ENCODE results near the gene FIGNL2.
"Not testable (repeated sequence)": the region's sequence is repeated elsewhere in the genome, so short reads cannot be mapped to it uniquely, and the experiment has no call there.

Gene FIGNL2, protein sequence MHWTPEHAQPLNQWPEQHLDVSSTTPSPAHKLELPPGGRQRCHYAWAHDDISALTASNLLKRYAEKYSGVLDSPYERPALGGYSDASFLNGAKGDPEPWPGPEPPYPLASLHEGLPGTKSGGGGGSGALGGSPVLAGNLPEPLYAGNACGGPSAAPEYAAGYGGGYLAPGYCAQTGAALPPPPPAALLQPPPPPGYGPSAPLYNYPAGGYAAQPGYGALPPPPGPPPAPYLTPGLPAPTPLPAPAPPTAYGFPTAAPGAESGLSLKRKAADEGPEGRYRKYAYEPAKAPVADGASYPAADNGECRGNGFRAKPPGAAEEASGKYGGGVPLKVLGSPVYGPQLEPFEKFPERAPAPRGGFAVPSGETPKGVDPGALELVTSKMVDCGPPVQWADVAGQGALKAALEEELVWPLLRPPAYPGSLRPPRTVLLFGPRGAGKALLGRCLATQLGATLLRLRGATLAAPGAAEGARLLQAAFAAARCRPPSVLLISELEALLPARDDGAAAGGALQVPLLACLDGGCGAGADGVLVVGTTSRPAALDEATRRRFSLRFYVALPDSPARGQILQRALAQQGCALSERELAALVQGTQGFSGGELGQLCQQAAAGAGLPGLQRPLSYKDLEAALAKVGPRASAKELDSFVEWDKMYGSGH

DNA sequence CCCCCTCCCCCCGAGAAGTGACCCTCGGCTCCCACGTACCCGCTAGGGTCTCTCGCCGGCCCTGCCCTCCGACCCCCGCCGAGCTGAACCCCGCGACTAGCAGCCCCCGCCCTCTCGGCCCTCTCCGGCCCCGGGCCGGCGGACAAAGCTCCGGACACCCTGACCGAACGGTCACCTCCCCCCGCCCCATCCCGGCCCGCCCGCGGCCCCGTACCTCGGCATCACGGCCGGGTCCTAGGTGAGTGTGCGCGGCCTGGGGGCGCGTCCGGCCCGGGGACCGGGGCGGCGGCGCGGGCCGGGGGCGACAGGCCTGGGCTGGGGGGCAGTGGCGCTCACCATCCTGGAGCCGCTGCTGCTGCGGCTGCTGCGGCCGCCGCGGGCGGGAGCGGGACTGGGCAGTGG is at the start of gene FIGNL2:
FIGNL2 (minus strand) TSS at position 393 of the 402 bp plus-strand sequence. CDS start 26,305 bp downstream, outside the sequence.
- no peak for DNase-seq (ENCODE audit: low read depth)

DNA sequence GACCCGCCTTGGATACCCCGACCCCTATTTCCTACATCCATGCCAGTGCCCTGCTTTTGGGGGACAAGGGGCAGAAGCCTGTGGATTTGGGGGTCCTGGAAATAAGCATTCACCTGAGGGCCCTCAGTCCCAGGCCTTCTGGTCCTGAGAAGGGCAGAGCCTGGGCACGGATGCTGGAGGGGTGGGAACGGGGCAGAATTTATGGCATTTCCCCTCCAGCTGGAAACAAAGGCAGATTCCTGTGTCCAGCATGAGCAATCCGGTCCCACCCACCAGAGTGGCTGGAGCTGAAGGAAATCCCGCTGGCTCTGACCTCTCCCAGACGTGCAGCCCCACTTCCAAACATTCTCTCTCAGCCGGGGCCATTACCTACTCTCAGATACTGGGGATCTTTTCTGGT is 48.7 kb upstream of the FIGNL2 start:
- DNase-seq (ENCODE audit: low read depth): no peak

DNA sequence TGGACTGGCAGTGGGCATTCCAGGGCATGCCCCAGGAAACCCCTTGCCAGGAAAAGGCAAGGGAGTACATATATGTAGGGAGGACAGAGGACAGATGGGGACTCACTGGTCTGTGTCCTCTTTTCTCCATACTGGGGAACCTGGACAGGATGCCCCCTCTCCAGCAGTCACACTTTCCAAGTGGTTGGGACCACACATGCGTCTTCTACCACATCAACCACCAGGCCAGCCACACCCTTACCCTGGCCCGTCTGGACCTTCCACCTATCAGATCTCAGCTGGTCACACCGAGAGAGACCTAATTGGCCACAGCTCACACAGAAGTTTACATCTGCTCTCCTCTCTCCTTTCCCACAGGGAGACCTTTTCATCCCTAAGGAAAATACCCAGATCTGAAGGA is 47.7 kb upstream of the FIGNL2 start:
- no peak for DNase-seq (ENCODE audit: low read depth)

DNA sequence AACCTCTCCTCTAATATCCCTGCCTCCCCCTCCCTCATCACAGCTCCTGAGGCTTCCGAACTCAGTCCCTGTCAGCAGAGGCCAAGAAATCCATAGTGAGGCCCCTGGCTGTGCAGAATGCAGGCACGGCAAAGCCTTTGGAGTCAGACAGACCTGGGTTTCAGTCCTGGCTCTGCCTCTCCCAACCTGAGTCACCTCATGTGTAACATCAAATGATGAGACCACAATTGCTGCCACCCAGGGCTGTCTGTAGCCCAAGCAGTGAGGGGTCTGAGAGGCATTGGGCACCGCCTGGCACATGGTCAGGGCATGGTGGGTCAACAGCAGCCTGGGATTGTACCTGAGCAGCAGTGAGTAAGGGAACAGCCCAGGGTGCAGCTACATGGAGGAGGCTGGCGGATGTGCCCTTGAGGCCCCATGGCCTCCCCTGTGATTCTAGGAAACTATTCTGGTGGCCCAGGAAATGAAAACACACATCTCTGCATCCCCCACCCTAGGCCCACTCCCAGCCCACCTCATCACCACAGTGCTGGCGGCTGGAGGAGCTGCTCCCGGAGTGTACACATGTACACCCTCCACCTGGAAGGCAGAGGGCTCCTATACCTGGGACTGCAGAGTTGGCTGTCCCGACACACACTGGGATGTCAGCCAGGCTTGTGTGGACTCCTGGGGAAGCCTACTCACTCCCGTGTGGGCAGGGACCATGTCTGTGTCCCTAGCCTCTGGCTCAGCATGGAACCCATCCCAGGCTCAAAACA is 47.0 kb upstream of the FIGNL2 start:
- no peak for DNase-seq (ENCODE audit: low read depth)

DNA sequence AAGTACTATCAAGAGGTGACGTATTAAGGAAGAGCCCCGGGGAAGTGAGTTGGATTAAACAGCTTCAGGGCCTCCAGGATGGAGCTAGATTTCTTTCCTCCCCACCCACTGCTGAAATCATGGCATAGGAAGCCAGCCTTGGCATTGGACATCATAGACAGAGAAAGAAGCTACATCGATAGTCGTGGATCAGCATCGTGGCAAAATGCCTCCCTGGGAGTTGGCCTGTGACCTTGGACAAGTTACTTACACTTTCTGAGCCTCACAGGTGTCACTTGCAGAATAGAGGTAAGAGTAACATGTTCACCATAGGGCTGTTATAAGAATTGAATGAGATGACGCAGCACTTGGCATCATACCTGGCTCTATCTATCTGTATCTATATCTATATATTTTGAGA is 45.3 kb upstream of the FIGNL2 start:
- no peak for DNase-seq (ENCODE audit: low read depth)

DNA sequence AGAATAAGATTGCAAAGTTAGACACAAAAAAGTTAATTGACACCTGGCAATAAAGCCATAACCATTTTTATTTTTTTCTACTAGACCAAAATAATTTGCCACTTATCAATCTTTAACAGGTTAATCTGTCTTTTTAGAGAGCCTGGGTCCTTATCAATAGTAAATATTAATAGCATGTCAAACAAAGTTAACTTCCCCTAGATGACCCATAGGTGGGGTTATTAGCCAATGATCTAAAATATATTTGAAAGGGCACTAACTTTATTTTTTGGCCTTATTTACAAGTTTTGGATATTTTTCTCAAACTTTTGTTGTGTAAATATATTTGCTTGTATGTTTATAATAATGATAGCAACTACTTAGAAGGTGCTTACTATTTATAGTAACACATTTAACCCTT is 43.3 kb upstream of the FIGNL2 start:
- no peak for DNase-seq (ENCODE audit: low read depth)

DNA sequence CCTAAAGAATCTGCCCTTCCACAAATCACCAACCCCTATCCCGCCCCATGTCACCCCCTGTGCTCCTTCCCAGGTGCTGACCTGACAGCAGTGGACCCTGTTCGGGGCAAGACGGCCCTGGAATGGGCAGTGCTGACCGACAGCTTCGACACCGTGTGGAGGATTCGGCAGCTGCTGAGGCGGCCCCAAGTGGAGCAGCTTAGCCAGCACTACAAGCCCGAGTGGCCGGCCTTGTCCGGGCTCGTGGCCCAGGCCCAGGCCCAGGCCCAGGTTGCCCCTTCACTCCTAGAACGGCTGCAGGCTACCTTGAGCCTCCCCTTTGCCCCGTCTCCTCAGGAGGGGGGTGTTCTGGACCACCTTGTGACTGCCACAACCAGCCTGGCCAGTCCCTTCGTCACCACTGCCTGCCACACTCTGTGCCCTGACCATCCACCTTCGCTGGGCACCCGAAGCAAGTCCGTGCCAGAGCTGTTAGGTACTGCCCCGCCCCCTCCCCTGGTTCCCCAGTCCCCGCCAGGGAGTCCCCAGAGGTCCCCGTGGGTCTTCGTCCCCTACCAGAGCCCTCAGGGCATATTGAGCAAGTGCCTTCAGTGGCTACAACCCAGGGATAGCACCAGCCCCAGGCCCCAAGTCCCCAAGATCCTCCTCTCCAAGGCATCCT is 42.1 kb upstream of the FIGNL2 start:
- DNase-seq (ENCODE audit: low read depth): no peak

DNA sequence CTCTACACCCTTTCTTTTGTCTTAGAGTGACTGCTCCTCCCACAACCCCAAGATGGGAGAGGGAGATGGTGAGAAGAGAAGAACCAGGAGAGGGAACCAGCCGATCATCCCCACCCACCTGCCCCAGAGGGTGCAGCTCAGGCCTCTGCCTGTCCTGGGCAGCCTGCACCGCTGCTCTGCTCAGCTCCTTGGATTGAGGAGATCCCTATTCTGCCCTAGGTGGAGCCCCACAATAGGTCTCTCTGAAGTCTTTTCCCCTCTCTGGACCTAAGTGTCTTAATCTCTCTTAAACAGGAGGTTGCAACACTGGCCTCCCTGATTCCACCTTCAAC is 41.6 kb upstream of the FIGNL2 start:
- no peak for DNase-seq (ENCODE audit: low read depth)

DNA sequence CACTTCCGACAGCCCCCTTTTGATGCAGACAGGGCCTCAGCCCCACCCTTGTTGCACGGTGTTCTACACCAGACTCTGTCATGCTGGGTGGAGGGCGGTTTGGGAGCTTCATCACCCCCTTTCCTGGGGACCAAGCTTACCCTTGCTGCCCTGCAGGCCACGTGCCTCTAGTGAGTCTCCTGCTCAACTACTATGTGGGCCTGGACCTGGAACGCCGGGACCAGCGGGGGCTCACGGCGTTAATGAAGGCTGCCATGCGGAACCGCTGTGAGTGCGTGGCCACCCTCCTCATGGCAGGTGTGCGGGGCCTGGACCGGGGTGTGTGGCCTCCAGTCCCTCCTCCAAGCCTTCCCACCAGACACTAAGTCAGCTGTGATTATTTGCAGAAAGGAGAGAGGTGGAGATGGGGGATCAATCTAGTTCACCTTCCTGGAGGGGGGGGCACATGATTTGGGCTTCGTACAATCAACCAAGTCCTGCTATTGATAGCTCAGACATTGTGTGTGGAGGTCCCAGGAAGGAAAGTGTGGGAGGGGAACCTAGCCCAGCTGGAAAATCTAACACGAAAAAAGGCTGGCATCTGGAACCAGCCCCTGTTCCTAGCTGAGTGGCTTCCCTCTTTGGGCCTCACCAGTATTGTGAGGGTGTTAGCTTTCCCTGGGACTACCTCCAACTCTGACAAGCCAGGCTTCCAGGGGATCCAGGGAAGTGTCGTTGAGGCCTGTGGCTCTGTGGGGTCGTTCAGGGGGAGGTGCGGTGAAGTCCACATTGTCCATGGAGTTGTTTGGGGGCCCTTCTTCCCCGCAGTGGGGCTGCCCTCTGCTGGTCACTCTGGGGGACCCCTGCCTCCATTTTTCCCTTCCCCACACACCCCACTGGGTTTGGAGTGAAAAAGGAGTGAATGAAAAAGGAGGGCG is 41.0 kb upstream of the FIGNL2 start:
- DNase-seq (ENCODE audit: low read depth): no peak

DNA sequence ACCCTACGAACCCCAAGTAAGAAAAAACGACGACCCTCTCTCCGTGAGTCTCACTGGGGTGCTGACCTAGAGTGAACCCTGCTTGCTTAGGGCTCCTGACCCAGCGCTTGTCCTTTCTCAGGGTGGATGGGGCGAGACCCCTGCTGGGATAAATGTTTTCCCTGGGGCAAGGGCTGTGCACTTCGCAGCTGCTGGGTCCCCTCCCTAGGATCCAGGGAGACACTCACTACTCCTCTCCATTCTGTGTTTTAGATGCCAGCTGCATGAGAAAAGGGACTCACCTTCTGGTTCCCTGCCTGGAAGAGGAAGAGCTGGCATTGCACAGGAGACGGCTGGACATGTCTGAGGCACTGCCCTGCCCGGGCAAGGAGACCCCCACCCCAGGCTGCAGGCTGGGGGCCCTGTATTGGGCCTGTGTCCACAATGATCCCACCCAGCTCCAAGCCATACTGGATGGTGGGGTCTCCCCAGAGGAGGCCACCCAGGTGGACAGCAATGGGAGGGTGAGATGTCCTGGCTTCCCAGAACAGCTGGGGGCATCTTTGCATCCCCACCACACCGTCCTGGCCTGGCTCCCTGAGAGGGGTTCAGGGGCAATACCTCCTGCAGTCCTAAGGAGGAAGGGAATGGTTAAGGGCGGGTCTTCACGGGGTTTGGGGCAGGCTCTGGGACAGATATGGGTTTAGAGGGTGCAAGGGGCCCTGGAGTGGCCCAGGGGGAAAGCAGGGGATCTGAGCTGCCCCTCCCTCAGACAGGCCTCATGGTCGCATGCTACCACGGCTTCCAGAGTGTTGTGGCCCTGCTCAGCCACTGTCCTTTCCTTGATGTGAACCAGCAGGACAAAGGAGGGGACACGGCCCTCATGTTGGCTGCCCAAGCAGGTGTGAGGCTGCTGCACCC is 40.0 kb upstream of the FIGNL2 start:
- DNase-seq (ENCODE audit: low read depth): no peak

DNA sequence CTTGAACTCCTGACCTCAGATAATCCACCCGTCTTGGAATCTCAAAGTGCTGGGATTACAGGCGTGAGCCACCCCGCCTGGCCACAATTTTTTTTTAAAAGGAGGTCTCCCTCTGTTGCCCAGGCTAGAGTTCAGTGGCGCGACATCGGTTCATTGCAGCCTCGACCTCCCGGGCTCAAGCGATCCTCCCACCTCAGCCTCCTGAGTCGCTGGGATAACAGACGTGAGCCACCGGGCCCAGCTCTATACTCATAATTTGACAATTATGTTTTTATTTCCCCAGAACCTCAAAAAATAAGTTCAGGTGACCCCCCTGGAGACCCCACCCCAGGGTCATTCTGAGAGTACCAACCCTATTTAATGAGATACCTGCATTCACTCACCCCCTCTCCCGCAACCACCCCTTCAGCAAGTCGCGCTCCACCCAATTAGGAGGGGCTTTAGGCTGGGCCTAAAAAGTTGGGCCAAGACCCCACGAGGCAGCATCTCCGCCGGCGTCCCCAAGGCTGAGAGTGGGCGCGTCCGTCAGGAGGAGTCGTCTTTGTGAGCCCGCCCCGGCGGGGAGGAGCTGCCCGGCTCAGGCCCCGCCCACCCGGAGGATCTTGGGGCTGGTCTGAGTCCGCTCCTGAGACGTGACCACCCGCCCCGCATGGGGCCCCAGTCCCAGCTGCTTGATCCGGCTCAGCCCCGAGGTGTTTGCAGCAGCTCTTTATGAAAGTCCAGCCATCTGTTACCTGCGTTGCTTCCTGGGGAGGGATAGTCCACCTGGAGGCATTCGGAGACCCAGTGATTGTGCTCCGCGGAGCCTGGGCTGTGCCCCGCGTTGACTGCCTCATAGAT is 39.2 kb upstream of the FIGNL2 start, which contains the start of gene ANKRD33:
ANKRD33 (plus strand) TSS at position 628 of the 840 bp plus-strand sequence; CDS start at position 712, 84 bp downstream.
- no peak for DNase-seq (ENCODE audit: low read depth)

DNA sequence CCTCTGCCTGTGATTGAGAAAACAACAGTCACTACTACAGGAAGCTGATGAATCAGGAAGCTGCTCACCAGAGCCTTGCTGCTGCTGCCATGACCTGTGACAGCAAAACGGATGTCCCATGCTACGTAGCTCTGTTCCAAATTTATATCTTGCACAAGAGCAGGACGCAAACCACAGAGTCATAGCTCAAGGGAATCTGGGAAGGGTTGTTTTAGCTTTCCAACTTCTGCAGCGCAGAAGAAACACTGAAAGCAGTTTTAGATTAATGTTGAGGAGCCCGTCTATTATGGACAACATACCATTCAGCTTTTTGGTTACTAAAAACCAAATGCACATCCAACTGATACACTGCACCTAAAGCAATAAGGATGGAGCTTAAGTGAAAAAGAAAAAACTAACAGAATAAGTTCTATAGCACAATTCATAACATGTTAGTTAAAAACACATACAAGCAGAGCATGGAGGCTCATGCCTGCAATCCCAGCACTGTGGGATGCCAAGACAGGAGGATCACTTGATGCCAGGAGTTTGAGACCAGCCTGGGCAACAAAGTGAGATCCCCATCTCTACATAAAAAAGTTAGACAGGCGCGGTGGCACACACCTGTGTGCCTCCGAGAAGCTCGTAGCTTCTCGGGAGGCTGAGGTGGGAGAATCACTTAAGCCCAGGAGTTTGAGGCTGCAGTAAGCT is 37.6 kb upstream of the FIGNL2 start:
- DNase-seq (ENCODE audit: low read depth): peak; percentile 27

DNA sequence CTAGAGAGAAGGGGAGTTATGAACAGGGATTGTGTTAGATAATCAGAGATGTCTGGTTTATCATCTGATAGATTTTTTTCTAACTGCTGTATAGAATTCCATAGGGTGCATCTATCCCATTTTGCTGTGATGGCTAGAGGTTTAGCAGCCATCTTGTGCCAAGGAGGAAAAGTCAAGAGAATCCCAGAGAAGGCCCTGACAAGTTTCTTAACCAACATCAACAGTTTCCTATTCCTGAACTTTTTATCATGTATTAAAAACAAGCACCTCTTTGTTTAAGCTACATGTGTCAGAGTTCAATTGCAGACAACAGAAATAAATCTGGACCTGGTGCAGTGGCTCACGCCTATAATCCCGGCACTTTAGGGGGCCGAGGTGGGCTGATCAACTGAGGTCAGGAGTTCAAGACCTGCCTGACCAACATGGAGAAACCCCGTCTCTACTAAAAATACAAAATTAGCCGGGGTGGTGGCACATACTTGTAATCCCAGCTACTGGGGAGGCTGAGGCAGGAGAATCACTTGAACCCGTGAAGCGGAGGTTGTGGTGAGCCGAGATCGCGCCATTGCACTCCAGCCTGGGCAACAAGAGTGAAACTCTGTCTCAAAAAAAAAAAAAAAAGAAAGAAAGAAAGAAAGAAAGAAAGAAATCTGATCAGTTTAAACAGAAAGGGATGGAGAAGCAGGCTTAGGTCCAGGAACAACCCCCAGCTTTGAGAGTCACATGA is 36.9 kb upstream of the FIGNL2 start:
- DNase-seq (ENCODE audit: low read depth): not testable (repeated sequence)

DNA sequence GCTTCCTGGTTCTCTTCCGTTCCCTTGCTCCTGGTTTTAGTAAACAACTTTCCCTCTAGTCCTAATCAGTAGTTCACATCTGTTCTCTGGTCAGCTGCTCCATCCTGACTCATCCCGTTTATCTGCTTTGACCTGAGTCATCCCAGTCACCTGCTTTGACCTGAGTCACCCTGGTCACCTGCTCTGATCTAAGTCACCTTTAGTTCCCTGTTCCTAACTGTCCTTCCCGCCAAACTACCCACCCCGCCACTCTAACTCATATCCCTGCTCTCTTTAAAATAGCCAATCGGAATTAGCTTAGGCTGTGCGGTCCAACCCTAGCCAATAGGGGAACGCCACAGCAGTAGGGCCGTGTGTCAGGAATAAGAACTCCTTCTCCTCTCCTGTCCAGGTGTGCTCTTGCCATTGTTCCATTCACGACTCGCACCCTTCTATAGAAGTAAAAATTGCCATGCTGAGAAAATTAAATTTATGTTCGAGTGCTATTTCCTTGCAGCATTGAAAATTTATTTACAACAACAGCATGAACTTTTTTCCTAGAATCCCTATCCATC is 36.2 kb upstream of the FIGNL2 start:
- DNase-seq (ENCODE audit: low read depth): no peak

DNA sequence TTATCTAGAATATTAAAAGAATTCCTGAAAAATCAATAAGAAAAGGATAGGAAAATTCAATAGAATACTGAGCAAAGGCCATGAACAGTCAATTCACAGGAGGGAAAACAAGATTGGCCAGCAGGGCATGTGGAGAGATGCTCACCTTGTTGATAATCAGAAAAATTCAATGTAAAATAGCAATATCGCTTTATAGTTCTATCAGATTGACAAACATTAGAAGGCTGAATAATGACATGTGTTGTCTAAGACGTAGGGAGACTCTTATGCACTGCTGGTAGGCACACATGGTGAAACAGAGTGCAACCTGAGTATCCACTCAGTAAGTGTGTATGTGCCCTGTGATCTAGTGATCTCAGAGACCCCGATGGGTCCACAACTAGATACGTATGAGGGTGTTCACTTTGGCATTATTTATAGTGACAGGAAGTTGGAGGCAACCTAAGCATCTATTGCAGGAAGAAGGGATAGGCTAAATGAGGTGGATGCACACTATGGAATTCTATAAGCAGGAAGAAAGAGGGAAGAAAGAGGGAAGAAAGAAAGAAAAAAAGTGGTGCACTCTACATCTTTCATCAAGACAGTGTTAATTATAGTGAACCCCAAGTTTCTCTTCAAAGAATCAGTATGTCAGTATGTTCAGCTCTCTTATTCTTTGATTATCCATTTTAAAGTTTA is 35.6 kb upstream of the FIGNL2 start:
- DNase-seq (ENCODE audit: low read depth): no peak

DNA sequence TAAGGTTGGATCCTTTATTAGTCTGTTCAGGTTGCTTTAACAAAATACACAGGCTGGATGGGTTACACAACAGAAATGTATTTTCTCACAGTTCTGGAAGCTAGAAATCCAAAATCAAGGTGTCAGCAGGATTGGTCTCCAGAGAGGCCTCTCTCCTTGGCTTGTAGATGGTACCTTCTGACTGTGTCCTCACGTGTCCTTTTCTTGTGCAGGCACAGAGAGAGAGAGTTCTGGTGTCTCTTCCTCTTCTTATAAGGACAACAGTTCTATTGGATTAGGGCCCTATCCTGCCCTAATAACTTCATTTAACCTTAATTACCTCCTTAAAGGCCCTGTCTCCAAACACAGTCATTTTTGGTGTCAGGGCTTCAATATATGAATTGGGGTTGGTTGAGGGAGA is 34.8 kb upstream of the FIGNL2 start:
- no peak for DNase-seq (ENCODE audit: low read depth)

DNA sequence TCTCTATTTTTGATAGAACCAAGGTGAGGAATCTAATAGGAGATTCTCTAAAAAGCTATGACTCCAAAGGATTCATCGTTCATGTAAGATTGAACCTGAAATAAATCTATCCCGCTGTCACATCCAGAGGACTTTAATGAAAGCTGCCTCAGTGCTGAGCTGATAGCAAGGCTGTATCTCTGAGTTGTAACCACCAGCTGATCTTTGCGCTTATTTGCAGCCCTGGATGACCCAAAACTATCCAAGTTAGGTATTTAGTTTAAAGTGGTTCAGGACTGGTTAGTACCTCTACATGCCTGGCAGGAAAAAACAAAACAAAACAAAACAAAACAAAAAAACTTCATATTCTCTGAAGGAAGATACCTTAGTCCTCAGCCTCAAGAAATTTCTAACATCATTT is 30.6 kb upstream of the FIGNL2 start:
- DNase-seq (ENCODE audit: low read depth): no peak
